Neural cell (in vitro differentiated cells): ENCODE data around the gene PAX2.

Experiments
- EP300 ChIP-seq: fragments of 450-650 bp; conservative IDR thresholded peaks from 2 replicates; pipeline ENCODE4 v1.6.1; 2014; ENCODE audit warnings: antibody characterized with exemption, mild to moderate bottlenecking, moderate library complexity; ENCODE audit not compliant: poor library complexity, severe bottlenecking
- EZH2 ChIP-seq: fragments of 200-600, 300-800 bp; shearing (Covaris generic), sonication (generic); IDR thresholded peaks from 2 replicates; pipeline ENCODE4 v1.6.1; 2014; ENCODE audit warnings: antibody characterized with exemption, low read length, borderline replicate concordance, mild to moderate bottlenecking; ENCODE audit not compliant: insufficient read depth, poor library complexity, severe bottlenecking
- POLR2AphosphoS5 ChIP-seq: IDR thresholded peaks from 2 replicates; pipeline ENCODE4 v1.6.1; 2012
- RAD21 ChIP-seq: fragments of 450-650 bp; conservative IDR thresholded peaks from 2 replicates; pipeline ENCODE4 v1.6.1; 2014; ENCODE audit warnings: antibody characterized with exemption, mild to moderate bottlenecking, moderate library complexity
- SMC3 ChIP-seq: fragments of 450-650 bp; conservative IDR thresholded peaks from 2 replicates; pipeline ENCODE4 v1.6.1; 2014; ENCODE audit warnings: antibody characterized with exemption, mild to moderate bottlenecking, moderate library complexity; ENCODE audit not compliant: poor library complexity
- TF ChIP-seq, protein P1 (sequence below): fragments of 450-650 bp; IDR thresholded peaks from 2 replicates; pipeline ENCODE4 v1.5.1; 2014; ENCODE audit warnings: antibody characterized with exemption, mild to moderate bottlenecking, moderate library complexity; ENCODE audit not compliant: poor library complexity, severe bottlenecking
- TF ChIP-seq, protein P2 (sequence below): IDR thresholded peaks from 2 replicates; pipeline ENCODE4 v1.6.1; 2012; ENCODE audit warnings: borderline replicate concordance

DNA sequence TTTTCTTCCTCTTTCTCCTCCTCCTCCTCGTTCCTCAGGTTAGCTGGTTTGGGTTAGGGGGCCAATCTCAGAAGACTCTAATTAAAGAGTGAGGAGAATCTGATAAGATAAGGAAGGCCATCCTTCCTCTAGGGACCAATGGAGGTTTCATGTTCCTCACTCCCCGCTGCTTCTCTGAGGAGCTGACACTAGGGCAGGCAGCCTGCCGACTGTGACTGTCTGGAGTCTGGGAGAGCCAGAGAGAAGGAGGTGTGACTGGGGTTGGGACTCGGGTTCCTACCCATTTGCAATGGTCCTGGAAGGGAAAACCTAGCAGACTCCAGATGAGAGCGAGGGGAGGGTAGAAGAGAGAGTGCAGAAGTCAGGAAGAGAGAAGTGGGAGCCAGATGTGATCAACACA lies 15.3 kb downstream of the PAX2 start:
- TF ChIP-seq EP300 (no peak), SMC3 (no peak), EZH2 (no peak), RAD21 (no peak), POLR2AphosphoS5 (no peak)
- TF ChIP-seq, protein P1, sequence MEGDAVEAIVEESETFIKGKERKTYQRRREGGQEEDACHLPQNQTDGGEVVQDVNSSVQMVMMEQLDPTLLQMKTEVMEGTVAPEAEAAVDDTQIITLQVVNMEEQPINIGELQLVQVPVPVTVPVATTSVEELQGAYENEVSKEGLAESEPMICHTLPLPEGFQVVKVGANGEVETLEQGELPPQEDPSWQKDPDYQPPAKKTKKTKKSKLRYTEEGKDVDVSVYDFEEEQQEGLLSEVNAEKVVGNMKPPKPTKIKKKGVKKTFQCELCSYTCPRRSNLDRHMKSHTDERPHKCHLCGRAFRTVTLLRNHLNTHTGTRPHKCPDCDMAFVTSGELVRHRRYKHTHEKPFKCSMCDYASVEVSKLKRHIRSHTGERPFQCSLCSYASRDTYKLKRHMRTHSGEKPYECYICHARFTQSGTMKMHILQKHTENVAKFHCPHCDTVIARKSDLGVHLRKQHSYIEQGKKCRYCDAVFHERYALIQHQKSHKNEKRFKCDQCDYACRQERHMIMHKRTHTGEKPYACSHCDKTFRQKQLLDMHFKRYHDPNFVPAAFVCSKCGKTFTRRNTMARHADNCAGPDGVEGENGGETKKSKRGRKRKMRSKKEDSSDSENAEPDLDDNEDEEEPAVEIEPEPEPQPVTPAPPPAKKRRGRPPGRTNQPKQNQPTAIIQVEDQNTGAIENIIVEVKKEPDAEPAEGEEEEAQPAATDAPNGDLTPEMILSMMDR, result no peak
- TF ChIP-seq, protein P2, sequence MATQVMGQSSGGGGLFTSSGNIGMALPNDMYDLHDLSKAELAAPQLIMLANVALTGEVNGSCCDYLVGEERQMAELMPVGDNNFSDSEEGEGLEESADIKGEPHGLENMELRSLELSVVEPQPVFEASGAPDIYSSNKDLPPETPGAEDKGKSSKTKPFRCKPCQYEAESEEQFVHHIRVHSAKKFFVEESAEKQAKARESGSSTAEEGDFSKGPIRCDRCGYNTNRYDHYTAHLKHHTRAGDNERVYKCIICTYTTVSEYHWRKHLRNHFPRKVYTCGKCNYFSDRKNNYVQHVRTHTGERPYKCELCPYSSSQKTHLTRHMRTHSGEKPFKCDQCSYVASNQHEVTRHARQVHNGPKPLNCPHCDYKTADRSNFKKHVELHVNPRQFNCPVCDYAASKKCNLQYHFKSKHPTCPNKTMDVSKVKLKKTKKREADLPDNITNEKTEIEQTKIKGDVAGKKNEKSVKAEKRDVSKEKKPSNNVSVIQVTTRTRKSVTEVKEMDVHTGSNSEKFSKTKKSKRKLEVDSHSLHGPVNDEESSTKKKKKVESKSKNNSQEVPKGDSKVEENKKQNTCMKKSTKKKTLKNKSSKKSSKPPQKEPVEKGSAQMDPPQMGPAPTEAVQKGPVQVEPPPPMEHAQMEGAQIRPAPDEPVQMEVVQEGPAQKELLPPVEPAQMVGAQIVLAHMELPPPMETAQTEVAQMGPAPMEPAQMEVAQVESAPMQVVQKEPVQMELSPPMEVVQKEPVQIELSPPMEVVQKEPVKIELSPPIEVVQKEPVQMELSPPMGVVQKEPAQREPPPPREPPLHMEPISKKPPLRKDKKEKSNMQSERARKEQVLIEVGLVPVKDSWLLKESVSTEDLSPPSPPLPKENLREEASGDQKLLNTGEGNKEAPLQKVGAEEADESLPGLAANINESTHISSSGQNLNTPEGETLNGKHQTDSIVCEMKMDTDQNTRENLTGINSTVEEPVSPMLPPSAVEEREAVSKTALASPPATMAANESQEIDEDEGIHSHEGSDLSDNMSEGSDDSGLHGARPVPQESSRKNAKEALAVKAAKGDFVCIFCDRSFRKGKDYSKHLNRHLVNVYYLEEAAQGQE, result no peak
